ENCODE results near the gene CDX1. TPM values are rescaled to one million over a fixed set of nuclear protein-coding genes. Genes with fewer than 3 reads are reported as not detected.
A peak's percentile ranks its signal among the peaks of the same experiment; 100 is the strongest.

The CDX1 gene
- total RNA-seq, result not detected
- long read RNA-seq, partial matches to known transcripts, result 0 of 1 reads
- long read RNA-seq, other reads (novel, unspliced or antisense), result 1 of 1 reads

GRCh38 chr5:150166650-150167511, at the start of gene CDX1:
CDX1 (plus strand) TSS chr5:150166778; CDS start chr5:150166877, 99 bp downstream.
- Histone ChIP-seq H3K9me3 (replicated peaks) (no peaks in the 10 kb centered on the region), H3K4me3 (no peak within 1 kb of the TSS), H3K4me1 (peaks cover 45% of the 10 kb centered on the region), H3K27me3 (ENCODE audit: low read depth) (peaks cover 35% of the 10 kb centered on the region), H3K27ac (replicated peaks) (no peak within 1 kb of the TSS), H3K36me3 (no peaks in the 10 kb centered on the region)
- peak; percentile 13 for DNase-seq
- TF ChIP-seq CTCF (IDR thresholded peaks at IDR 0.05; ENCODE audit: borderline replicate concordance), result no peak
- intact Hi-C loops (cut with micrococcal nuclease), result no loop called here

GRCh38 chr5:150117945-150118560, 48.5 kb upstream of the CDX1 start:
- H3K4me1 ChIP-seq, result peaks cover 22% of the 10 kb centered on the region
- TF ChIP-seq CTCF (IDR thresholded peaks at IDR 0.05; ENCODE audit: borderline replicate concordance), result no peak
- no peaks in the 10 kb centered on the region for H3K27me3 ChIP-seq (ENCODE audit: low read depth)
- intact Hi-C loops (cut with micrococcal nuclease), result no loop called here
- H3K27ac ChIP-seq (replicated peaks), result no peak overlapping the region
- peaks cover 38% of the 10 kb centered on the region for H3K36me3 ChIP-seq
- no peaks in the 10 kb centered on the region for H3K9me3 ChIP-seq (replicated peaks)
- DNase-seq, result no peak
- no peak overlapping the region for H3K4me3 ChIP-seq

GRCh38 chr5:150118561-150119229, 47.9 kb upstream of the CDX1 start:
- intact Hi-C loops (cut with micrococcal nuclease), result no loop called here
- no peak overlapping the region for H3K4me3 ChIP-seq
- H3K9me3 ChIP-seq (replicated peaks), result no peaks in the 10 kb centered on the region
- peaks cover 41% of the 10 kb centered on the region for H3K36me3 ChIP-seq
- TF ChIP-seq CTCF (IDR thresholded peaks at IDR 0.05; ENCODE audit: borderline replicate concordance), result no peak
- no peak for DNase-seq
- H3K4me1 ChIP-seq, result peaks cover 15% of the 10 kb centered on the region
- H3K27me3 ChIP-seq (ENCODE audit: low read depth), result no peaks in the 10 kb centered on the region
- H3K27ac ChIP-seq (replicated peaks), result no peak overlapping the region

- intact Hi-C loops (cut with micrococcal nuclease), result no loop called here
- no peaks in the 10 kb centered on the region for H3K27me3 ChIP-seq (ENCODE audit: low read depth)
- peaks cover 45% of the 10 kb centered on the region for H3K36me3 ChIP-seq
- no peak for DNase-seq
- no peaks in the 10 kb centered on the region for H3K9me3 ChIP-seq (replicated peaks)
- H3K4me1 ChIP-seq, result peaks cover 15% of the 10 kb centered on the region
- no peak overlapping the region for H3K27ac ChIP-seq (replicated peaks)
- no peak for TF ChIP-seq CTCF (IDR thresholded peaks at IDR 0.05; ENCODE audit: borderline replicate concordance)
- no peak overlapping the region for H3K4me3 ChIP-seq
These were observed 47.0 kb upstream of the CDX1 start for GRCh38 chr5:150119421-150120061.

GRCh38 chr5:150120062-150120441, 46.5 kb upstream of the CDX1 start:
- intact Hi-C loops (cut with micrococcal nuclease), result no loop called here
- Histone ChIP-seq H3K27ac (replicated peaks) (no peak overlapping the region), H3K27me3 (ENCODE audit: low read depth) (no peaks in the 10 kb centered on the region), H3K4me3 (no peak overlapping the region), H3K4me1 (peaks cover 15% of the 10 kb centered on the region), H3K36me3 (peaks cover 45% of the 10 kb centered on the region), H3K9me3 (replicated peaks) (no peaks in the 10 kb centered on the region)
- TF ChIP-seq CTCF (IDR thresholded peaks at IDR 0.05; ENCODE audit: borderline replicate concordance), result no peak
- DNase-seq, result no peak
